GM19452 (cell line): Measurements from ENCODE around the gene SNX9.
"Not testable (repeated sequence)": the region's sequence is repeated elsewhere in the genome, so short reads cannot be mapped to it uniquely, and the experiment has no call there.

Source experiments
- ATAC-seq: cut with Tn5 transposase; IDR thresholded peaks from one replicate; pipeline ENCODE4 v1.9.1; 2021; ENCODE audit not compliant: unreplicated experiment

Gene SNX9

DNA sequence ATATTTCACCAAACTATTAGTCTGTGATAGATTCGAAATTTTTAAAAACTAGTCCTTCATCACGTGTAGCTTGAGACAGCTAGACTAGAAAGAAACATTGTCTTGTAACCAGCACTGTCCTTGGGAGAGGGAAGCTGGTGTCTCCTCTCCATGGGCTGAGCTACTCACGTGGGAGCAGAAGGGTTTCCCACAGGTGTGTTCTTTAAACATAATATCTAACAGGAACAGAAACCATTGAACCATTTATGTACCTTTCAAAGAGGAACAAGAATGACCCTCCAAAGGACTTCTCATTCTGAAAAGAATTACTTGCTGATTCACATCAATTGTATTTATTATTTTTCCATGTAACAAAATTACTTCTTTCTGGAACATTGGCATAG is 86.2 kb downstream of the SNX9 start:
- ATAC-seq = no peak

DNA sequence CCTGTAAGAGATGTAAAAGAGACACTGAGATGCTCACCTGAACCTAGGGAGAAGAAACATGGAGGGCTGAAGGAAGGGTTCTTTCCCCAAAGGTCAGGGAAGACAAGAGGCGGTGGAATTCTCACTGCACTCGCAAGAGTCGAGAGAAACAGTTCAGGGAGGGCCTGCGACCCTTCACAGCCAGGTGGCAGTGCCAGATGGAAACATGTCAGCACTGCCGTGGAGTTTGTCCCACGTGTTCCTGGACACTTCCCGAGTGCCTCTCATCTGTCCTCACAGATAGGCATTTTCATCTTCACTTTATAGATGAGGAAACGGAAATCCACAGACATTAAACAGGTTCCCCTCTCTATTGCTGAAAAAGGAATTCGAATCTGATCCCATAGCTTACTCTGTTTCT is 88.2 kb downstream of the SNX9 start:
- no peak for ATAC-seq

DNA sequence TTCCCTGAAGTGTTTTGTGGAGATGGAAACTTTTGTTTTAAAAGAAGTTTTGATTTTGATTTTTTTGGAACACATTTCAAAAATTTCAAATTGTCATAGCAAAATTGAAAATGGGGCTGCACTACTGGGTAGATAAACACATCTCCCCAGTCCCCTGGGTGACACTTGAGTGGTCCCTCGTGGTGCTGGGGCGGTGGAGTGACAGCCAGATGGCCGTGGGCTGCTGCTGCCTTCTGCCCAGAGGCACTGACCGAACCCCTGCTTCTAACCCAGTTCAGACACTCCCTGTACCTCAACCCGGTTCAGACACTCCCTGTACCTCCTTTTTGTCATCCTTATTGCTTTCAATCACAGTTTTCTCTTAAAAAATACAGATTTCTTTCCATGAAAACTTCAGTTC is 88.7 kb downstream of the SNX9 start:
- ATAC-seq = no peak

DNA sequence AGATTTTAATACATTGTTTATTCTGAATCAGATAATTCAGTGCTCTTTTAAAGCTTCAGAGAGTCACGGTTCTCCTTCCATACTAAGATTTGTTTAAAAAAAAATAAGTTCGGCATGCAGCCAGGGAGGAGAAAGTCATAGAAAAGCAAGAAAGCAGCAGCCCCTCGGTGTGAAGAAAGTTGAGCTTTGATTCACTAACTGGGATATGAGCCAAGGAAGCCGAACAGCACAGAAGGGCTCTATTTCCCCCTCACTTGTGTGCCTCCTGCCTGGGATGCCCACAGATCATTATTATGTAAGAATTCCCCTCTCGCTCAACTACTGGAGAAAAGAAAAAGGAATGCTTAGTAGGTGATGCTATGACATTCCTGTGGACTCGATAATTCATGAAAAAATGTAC is 89.3 kb downstream of the SNX9 start:
- ATAC-seq = no peak

DNA sequence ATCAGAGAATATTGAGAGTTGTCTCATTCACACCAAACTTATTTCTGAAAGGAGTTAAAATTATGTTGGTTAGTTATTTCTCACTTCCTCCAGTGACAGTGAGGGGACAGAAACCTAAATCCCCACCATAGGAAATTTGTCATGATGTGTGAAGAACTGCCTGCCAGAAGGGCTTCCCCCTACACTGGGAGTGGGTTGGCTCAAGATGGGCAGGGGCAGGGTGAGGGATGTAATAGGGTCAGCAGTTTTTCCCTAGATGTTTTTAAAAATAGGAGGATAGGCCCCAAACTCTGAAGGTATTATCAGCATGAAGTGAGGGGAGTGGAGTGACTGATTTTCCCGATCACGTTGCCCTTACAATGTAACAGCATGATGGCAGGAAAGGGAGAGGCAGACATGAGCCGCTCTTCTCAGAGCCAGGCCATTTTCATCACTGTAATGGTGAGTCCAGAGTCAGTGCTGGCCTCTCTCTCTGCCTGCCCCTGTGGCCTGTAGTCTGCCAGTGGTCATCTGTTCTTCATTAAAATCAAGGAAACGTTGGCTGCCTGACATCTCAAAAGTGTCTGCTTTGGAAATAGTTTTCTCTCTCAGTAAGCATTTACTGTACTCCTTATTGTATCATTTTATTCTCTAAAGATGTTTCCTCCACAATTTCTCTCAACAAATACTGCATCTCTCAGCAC is 98.8 kb downstream of the SNX9 start:
- no peak for ATAC-seq

DNA sequence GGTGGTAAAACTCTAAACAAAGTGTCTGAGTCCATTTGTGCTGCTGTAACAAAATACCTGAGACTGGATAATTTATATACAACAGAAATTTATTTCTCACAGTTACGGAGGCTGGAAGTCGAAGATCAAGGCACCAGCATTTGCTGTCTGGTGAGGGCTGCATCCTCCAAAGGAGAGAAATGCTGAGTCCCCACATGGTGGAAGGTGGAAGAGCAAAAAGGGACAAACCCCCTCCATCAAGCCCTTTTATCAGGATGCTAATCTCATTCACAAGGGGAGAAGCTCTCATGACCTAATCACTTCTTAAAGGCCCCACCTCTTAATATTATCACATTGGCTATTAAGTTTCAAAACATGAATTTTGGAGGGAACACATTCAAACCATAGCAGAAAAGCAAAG is 102.7 kb downstream of the SNX9 start:
- no peak for ATAC-seq

DNA sequence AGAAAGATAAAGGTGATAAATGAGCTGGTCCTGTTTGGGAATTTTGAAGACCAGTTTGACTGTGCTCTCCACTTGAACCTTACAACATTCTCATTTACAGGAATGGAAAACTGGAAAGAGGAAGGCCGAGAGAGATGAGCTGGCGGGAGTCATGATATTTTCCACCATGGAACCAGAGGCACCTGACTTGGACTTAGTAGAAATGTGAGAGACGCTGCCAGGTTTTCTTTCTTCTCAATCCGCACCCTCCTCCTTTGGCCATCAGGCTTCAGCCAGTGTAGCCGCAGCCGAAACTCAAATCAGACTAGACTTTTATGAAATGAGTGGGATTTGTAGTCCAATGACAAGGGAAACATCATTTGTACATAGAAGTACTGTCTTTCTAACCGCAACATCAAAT is 104.0 kb downstream of the SNX9 start:
- ATAC-seq = no peak

DNA sequence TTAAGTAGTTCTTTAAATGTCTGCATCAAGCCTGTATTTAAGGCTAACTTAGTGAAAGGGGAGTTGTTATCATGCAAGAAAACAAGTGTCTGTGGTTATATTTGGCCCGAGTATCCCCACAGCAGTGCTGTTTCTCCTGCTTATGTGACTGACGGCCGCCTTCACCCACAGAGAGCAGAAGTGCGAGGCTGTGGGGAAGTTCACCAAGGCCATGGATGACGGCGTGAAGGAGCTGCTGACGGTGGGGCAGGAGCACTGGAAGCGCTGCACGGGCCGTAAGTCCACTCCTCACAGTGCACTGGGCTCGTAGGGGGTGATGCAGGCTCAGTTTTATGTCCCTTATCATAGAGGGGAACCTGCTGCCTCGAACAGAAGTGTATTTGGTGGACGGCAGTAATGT is 105.4 kb downstream of the SNX9 start:
- ATAC-seq = no peak

DNA sequence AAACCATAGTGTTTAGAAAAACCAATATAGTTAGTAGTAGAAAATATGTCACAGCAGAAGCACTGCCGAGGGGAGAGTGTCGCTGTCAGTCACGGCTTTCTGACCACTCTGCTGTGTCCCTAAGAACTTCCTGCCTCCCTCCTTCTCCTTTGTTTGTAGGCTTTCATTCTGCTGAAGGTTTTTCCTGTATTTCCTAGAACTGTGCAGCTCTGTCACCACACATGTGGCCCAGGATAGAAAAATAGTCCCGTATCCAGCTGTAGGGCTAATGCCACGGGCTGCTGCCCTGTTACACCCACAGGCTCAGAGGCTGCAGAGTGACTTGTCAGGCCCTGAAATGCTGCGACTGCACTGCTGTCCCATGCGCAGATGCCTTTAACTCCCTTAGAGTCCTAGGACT is 106.0 kb downstream of the SNX9 start:
- no peak for ATAC-seq

DNA sequence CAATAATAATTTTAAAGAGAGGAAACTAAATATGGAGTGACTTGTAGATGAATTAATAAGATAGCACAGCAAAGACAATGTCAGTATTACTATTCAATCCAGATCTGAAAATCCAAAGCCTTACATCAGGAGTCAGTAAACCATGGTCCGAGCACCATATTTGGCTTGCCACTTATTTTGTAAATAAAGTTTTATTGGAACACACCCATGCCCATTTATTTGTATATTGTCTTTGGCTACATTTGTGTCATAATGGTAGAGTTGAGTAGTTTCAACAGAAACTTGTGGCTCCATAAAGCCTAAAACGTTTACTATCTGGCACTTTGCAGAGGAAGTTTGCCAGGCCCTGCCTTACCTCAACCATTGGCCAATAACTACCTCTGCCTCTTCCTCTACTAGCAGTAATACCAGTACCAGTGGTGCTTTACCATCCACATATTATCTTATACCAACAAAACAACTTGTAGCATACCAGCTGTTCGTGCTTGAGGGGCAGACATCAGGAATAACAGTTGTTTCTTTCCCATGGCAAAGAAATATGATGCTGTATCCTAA is 106.8 kb downstream of the SNX9 start:
- ATAC-seq = no peak

DNA sequence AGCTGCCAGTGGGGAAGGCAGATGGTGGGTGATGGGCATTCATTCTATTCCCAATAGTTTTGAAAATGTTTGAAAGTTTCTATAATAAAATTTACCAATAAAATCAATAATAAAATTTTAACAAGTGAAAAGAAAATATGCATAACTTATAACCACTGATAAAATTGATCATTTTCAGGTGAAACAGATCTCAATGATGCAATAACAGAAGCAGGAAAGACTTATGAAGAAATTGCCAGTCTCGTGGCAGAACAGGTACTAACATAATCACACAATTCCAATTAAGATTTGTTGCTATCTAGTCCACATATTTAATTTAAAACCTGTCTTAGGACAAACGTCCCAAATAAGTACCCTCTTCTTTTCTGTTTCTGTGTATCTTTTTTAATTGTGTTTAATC is 112.7 kb downstream of the SNX9 start:
- ATAC-seq = no peak

DNA sequence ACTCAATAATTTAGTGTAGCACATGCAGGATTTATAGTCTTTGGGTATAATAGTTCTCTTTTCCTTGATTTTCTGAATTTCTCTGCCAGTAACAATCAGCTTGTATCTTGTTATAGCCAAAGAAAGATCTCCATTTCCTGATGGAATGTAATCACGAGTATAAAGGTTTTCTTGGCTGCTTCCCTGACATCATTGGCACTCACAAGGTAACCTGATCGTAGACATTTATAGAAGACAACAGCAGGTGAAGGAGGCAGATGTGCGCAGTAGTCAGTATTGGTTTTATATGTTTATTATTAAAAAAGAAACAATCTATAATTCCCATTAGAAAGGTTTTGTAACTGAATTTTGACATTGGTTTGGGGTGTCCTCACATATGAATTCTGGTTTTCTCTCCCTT is 114.3 kb downstream of the SNX9 start:
- ATAC-seq = no peak

DNA sequence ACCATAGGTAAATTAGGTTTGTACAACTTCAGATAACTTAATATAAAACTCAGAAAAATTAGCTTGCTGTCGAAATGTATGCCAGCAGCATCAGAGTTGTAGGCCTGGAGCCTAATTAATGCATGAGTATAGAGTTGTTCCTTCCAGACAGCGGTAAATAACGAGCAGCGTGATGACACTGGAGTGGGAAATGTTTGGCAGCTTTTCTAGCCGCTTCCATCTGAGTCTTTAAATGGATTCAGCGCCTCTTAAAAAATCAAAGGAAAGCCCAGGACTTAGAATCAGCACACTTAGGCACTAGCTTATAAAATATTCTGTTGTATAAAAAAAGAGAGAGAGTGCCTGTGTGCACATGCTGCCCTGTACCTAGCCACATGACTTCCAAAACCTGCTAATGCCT is 114.9 kb downstream of the SNX9 start:
- ATAC-seq = no peak

DNA sequence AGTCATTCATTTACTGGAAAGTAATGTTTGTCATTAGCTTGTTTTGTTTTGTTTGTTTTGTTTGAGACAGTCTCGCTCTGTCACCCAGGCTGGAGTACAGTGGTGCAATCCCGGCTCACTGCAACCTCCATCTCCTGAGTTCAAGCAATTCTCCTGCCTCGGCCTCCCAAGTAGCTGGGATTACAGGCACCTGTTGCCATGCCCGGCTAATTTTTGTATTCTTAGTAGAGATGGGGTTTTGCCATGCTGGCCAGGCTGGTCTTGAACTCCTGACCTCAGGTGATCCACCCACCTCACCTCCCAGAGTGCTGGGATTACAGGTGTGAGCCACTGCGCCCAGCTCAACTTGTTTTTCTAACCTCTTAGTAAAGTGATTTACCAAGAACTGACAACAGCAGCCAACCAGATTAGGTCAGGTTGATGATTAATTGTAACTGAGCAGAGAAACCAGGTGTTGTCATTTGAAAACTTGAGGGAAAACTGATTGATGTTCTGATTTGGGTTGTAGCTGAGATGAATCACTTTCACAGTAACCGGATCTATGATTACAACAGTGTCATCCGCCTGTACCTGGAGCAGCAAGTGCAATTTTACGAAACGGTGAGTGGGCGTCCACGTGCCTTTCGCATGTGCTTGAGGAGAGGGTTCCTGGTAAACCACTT is 117.5 kb downstream of the SNX9 start:
- ATAC-seq = not testable (repeated sequence)

DNA sequence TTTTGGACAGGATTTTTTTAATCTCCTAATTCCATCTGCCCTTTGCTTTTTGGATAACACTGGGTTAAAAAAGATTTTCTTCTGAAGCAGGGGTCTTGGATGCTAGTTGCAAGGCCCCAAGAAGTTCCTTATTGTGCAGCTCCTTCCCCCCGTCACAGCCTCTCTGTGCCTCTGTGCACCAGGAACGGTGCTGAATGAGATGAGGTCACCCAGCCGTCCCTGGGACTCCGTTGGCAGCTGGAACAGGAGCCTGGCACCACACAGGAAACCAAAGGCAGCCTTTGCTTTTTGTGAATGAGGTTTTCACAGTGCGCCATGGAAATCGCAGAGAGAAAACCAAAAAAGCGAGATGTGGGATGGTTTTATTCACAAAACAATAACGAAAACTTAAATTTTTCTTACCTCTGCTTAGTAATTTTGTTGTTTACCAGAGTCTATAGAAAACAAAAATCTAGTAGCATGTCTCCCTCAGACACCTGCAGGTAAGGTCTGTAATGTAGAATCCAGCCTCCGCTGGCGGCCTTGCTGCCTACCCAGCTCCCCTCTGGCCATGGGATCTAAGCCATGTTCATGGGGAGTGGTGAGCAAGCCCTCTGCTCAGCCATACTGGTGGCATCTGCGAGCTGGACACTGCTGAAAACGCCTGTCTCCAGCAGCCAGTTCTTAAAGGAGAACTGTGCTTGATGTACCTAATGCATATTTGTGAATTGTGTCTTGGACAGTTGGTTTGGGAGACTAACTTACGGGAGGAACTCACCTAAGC is 118.2 kb downstream of the SNX9 start:
- ATAC-seq = no peak

DNA sequence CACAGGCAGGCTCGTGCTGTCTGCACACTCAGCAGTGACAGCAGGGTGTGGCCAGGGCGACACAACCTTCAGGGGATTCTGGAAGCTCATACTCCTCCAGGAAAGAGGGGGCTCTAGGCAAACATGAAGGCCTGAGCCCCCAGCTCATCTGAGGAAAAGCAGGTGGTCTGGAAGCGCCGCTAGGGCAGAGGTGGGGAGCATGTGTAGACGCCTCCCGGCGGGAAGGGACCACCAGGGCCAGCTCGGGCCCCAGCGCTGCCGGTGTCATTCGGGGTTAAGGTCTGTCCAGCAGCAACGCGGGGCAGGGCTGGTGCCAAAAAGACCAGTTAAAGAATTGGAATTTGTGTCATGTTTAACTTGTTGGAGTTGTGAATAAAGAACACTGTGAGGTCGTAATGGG is 119.3 kb downstream of the SNX9 start:
- ATAC-seq = no peak

DNA sequence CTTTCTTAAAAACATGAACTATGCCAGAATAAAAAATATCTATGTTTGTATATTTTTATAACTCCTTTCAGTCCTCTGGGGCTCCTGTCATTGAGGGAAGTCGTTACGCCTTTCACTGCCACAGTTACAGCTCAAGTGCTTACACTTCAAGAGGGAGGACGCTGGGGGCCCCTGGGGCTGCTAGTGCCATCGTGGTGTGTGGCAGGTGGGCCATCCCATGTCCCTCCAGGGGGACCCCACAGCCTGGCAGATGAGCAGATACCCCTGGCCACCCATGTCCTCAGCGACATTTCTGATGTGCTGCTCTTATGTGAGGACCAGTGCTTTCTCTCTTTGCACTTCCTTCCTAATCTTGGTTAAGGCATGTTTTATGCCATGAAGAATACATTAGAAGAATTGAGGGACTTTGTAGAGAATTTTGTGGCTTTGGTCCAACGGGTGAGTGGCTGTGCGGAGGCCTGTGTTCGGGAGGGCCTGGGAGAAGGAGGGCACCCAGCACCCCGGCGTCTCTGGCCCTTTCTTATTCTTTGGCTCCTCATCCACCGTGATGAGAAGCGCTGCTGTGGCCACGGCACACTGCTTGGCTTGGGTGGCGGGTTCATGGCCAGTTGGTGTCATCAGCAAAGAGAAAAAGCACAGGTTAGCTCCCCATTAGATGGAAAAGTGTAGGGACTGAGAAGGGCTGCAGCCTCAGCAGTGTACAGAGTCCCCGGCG is 120.4 kb downstream of the SNX9 start:
- no peak for ATAC-seq

DNA sequence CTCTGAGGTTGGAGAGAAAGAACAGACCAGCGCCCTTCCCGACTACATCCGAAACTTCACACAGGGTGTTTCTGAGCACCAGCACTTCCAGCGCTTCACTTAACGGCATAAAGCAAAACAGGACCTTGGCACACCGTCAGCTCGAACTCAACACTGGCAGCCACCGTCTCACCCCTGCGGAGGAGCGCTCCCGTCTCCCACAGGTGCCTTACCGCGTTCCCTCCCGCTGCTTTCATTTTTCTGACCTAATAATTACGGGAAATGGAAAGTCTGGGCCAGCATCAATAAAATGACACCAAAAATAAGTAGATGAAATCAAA is 120.9 kb downstream of the SNX9 start:
- no peak for ATAC-seq

DNA sequence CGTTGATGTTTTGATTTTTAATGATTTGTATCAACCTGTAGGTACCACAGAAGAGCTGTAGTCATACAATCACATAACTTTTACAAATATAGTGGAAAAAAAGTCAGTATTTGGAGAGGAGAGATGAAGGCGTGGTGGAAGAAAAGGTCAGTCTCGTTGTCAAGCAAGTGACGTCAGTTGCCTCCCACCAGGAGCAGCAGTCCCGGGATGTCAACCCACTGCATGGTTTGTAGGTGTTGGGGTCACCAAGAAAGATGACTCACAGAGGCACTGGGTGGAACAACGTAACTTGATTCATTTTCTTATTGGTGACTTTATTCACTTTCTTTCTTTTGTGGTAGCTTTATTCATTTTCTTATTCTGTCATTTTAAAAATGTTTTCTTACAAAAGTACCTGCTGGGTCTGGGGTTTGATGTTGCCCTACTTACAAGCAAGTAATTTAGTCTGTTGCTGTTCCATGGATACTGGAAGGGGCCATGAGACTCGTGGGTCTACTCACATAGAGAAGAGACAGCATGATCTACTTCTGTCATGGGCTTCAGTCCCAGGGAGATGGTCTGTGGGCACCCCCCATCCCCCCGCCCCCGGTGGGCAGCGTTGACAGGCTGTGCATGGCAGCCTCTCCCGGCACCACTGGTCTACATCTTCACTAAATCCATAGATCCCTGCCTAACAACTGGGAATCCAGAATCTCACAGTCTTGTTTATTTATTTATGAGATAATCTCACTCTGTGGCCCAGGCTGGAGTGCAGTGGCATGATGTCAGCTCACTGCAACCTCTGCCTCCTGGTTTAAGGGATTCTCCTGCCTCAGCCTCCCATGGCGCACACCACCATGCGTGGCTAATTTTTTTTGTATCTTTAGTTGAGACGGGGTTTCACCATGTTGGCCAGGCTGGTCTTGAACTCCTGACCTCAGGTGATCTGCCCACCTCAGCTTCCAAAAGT is 122.2 kb downstream of the SNX9 start:
- no peak for ATAC-seq

DNA sequence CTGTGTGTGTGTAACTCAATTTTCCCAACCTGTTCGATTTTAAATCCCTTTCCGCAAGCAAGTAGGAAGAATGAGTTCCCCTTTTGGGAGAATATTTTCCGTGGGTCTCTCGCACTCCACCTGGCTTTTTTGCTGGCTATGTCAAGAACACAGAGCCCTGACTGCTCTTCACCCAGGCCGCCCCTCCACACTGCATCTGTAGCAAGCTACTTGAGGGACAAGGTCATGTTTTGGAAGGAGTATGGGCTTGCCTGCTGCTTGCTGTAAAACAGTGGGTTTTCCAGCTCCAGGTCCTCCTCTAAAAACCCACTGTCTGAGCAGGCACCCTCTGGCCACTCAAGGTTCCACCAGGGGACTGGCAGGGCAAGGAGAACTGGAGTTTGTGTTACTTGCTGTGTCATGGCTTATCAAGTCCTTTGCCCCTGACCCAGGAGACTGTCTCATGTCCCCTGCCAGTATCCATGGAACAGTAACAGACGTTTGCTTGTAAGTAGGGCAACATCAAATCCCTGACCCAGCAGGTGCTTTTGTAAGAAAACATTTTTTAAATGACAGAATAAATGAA is 123.1 kb downstream of the SNX9 start:
- ATAC-seq = no peak
